Measurements from ENCODE around the gene RSF1.

Gene RSF1

DNA sequence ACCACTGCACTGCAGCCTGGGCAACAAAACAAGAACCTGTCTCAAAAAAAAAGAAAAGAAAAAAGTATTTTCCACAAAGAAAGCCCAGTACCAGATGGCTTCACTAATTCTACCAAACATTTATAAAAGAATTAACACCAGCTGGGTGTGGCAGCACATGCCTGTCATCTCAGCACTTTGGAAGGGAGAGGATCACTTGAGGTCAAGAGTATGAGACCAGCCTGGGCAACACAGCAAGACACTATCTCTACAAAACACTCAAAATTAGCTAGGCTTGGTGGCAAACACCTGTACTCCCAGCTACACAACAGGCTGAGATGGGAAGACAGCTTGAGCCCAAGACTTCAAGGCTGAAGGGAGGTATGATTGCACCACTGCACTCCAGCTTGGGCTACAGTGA, 20.1 kb downstream of the RSF1 start:
- DNase-seq: no peak

- no peak for DNase-seq
Measured at GRCh38 chr11:77799338-77799737, 21.2 kb downstream of the RSF1 start.

GRCh38 chr11:77793972-77794371, 26.6 kb downstream of the RSF1 start:
- no peak for DNase-seq

GRCh38 chr11:77791301-77791700, 29.2 kb downstream of the RSF1 start:
- no peak for DNase-seq

GRCh38 chr11:77789731-77790476, 30.6 kb downstream of the RSF1 start:
- DNase-seq: no peak

GRCh38 chr11:77789061-77789730, 31.3 kb downstream of the RSF1 start:
- no peak for DNase-seq

- no peak for DNase-seq
Measured at GRCh38 chr11:77784572-77784971, 36.0 kb downstream of the RSF1 start.

GRCh38 chr11:77783025-77783424, 37.5 kb downstream of the RSF1 start:
- DNase-seq: no peak

DNA sequence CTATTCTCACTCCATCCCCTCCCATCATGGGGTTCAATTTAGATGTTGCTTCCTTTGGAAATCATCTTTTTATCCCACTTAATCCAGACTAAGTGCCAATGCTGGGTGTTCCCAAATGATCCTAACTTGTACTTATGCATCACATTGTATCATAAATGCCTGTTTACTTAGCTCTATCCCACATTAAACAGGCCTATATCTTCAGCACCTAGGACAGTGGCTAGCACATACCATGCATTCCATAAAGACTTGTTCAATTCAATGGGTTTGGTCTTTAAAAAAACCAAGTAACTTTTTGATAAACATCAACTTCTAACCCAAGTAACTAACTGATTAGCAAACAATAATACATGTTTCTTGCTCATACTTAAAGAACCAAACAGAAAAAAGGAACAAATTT, 40.6 kb downstream of the RSF1 start:
- no peak for DNase-seq

DNA sequence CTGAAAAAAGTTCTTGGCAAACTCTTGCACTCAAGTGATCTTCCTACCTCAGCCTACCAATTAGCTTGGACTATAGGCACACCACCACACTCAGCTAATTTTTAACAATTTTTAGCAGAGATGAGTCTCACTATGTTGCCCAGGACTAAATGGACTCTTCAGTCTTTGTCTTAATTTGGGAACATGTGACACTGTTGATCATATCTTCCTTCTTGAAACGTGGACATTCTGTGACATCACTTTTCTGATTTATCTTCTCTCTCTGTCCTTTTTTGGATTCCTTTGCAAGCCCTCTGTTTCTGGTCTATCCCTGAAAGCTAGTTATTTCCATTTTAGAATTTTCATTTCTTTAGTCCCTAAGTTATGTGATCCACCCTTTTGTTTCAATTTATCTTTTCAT, 42.0 kb downstream of the RSF1 start:
- DNase-seq: no peak

DNA sequence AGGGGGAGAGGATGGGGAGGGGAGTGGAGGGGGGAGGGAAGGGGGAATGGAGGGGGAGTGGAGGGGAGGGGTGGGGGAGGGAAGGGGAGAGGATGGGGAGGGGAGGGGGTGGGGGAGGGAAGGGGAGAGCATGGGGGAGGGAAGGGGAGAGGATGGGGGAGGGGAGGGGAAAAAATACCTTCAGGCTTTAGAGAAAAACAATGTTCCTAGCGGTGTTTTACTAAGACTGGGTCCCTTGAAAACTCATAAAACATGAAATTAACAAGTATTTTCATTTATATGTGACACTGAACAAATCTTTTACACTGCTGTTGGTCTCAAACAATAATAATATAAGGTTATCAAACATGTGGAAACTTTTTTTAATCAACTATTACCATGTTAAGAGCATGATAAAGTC, 42.4 kb downstream of the RSF1 start:
- DNase-seq: no peak

DNA sequence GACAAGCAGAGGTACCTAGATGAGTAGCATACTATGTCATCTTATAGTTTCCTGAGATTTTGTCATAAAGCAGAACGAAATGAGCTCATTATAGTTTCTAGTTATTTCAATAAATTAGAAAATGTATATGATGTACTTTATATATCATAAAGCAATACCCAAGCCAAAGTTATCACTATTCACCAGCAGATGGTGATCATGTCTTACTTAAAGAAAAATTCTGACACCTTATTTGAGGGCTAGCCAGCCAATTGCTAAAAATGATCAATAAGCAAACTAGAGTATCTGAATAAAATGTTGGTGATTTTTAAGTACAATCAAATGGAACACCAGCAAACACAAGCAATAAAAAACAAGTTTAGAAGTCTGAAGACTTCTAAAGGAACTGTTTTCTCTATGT, 44.1 kb downstream of the RSF1 start:
- no peak for DNase-seq

GRCh38 chr11:77775936-77776335, 44.6 kb downstream of the RSF1 start:
- no peak for DNase-seq

GRCh38 chr11:77771135-77771534, 49.4 kb downstream of the RSF1 start:
- DNase-seq: no peak

DNA sequence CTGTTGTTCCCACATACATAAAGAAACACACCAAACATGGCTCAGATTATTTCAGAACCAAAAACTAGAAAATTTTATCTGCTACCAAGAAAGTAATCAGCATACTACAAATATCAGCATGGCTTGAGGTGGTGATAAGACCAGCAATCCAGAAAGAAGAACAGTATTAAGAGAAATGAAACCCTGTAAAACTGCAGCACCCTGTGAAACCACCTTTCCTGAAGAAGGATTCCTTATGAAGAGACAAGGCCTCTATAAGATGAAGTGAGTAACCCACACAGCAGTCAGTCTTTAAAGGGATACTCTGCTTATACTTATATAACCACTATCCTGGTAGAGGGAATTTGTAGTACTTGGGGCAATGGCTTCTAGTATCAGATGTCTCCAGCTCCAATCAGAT, 49.9 kb downstream of the RSF1 start:
- DNase-seq: no peak

- DNase-seq: no peak
Measured at GRCh38 chr11:77762426-77762825, 58.1 kb downstream of the RSF1 start.

DNA sequence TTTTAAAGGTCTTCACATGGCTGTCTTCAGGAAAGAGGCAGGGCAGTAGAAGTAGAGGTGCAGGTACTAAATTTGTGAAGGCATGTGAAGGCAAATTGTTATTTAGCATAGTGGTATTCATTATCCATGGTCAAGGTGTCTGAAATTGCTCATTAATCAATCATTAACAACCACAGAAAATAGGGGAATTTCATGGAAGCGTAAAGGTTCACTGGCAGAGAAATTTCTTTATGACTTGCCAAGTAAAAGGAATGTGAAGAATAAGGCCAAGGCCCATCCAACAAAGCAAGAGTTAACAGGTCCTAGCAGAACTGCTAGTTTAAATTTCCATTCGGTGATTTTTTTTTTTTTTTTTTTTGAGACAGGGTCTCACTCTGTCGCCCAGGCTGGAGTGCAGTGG, 59.0 kb downstream of the RSF1 start:
- no peak for DNase-seq

GRCh38 chr11:77758331-77758730, 62.2 kb downstream of the RSF1 start:
- DNase-seq: no peak

GRCh38 chr11:77753230-77753629, 67.3 kb downstream of the RSF1 start:
- no peak for DNase-seq

DNA sequence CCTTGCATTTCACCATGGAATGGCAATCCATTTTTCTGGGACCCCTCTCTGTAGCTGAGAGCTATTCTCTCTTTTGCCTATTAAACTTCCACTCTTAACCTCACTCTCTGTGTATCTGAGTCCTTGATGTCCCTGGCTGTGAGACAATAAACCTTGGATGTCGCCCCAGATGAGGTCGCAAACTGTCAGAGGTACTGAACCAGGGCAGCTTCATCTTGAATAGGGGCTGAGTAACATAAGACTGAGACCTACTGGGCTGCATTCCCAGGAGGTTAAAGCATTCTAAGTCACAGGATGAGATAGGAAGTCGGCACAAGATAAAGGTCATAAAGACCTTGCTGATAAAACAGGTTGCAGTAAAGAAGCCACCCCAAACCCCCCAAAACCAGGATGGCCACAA, 68.0 kb downstream of the RSF1 start:
- DNase-seq: no peak

DNA sequence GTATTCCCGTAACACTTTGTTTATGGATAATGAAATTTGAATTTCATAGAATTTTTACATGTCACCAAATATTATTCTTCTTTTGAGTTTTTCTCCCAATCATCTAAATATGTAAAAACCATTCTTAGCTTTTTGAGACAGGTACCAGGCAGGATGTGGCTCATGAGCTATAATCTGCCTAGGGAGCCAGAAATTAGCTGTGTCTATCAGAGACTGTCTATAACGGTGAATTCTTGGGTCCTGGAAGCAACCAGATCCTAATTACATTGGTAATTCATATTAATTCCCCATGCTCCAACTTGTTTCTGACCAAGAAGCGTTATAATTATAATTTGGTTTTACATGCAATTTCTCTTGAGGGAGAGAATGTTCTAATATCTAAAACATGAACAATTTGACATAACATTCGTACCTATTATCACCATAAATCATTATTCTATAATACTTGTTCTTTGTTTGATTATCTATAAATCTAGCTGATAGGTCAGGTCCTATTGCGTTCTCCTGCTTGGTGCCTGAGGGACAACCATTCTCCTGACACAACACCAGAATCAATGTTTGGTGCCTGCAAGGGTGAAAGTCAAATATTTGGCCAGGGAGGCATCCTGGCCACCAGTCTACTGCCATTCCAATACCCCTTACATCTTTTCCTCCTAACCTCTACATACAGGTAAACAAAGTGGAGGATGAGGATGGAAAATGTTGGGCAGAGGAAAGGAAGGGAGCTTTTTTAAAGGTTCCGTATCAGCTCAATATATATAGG, 69.9 kb downstream of the RSF1 start:
- DNase-seq: no peak

DNA sequence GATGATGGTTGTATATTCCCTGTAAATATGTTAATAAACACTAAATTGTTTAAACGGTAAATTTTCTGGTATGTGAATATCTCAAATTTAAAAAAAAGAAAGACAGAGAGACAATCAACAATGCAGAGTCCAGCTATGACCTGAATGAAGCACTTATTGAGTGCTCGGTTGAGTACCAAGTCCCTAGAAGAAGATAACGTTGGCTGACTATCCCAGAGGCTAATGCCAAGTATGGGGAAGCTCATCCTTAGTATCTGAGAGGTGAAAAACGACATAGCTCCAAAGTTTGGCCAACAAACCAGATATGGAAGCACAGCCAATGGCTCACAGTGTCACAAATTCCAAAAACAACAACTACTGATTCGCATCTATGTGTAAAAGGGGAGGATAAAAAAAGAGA, 71.3 kb downstream of the RSF1 start:
- no peak for DNase-seq

GRCh38 chr11:77748266-77748665, 72.3 kb downstream of the RSF1 start:
- DNase-seq: no peak

DNA sequence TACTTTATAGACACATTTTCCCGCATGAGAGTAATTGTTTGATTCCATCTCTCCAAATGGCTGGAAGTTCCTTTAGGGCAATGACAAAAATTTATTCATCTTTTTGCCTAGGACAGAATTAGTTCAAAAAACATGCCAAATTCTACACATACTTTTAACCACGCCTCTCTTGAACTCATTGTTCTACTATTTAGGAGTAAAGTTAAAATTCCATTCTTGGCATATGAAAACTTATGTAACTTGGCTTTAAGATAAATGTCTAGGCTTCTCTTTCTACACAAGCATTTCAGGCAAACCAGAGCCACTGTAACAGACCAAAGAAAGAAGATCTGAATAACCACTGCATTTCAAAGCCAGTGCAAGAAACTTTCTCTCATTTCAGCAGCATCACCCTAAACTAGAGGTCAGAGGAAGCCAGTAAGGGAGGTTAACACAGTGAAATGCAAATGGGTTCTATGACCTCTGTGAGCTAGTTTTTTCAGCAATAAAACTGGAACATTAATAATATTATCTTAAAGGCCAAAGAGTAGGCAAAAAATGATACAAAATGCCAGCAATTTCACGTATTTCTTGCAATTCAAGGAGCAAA, 73.0 kb downstream of the RSF1 start:
- no peak for DNase-seq
